Kidney epithelial cell (primary cell): ENCODE measurements around the gene EID3. TPM values are rescaled to one million over a fixed set of nuclear protein-coding genes. Genes with fewer than 3 reads are reported as not detected.
A peak's percentile ranks its signal among the peaks of the same experiment; 100 is the strongest.
"Not testable (repeated sequence)": the region's sequence is repeated elsewhere in the genome, so short reads cannot be mapped to it uniquely, and the experiment has no call there.

ENCODE experiments used
- DNase-seq: peaks from one replicate; pipeline ENCODE4 v3.0.0-alpha.2; 2010; ENCODE audit warnings: low read depth
- H3K27me3 ChIP-seq: 2 replicates; pipeline ENCODE4 v1.6.0; 2011; ENCODE audit warnings: low read length; ENCODE audit not compliant: control insufficient read depth, insufficient read depth
- H3K36me3 ChIP-seq: 2 replicates; pipeline ENCODE4 v1.5.1; 2011; ENCODE audit warnings: low read length; ENCODE audit not compliant: control insufficient read depth, insufficient read depth
- H3K4me3 ChIP-seq: 2 replicates; pipeline ENCODE4 v1.5.1; 2011; ENCODE audit warnings: low read depth, mild to moderate bottlenecking, control low read depth, low read length
- total RNA-seq: library from RNA; depleted of rRNA; stranded (reverse); fragments of >200 nt; gene quantifications from 2 replicates; pipeline ENCODE4 v1.2.3, GENCODE V29; 2015
- TF ChIP-seq, protein P1 (sequence below): IDR thresholded peaks from 2 replicates; pipeline ENCODE4 v1.5.1; 2011; ENCODE audit warnings: mild to moderate bottlenecking, moderate library complexity, low read length, control low read depth, inconsistent platforms; ENCODE audit not compliant: insufficient read depth, poor library complexity, severe bottlenecking

Gene EID3
- total RNA-seq, result 1.5 and 2.9 TPM in 2 replicates

DNA sequence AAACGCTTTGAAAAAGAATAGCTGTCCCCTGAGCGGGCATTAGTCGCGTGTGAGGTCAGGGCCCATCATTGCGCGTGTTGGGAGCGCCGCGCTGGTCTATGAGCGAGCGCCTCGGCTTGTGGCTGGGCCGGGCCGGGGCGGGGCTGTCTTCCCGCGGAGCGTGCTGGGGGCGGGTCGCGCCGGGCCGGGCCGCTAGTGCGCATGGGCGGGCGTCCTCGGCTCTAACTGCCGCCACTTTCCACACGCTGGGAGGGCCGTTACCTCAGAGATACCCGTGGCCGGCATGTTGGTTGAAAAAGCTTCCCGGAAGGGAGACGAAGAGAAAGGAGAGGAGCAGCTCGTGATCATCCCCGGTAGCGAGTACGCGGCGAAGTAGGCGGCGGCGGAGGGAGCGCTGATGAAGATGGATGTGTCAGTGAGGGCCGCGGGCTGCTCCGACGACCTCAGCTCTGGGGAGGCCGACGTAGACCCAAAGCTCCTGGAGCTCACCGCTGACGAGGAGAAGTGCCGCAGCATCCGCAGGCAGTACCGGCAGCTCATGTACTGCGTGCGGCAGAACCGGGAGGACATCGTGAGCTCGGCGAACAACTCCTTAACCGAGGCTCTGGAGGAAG, at the start of gene EID3:
Gene EID3, plus strand, starts transcription at position 202 of the 614 bp plus-strand sequence. Its CDS starts 196 bp downstream, at position 398.
- H3K4me3 ChIP-seq, result peak within 1 kb of the TSS; percentile 25
- H3K36me3 ChIP-seq, result no peaks in the 10 kb centered on the region
- TF ChIP-seq, protein P1, sequence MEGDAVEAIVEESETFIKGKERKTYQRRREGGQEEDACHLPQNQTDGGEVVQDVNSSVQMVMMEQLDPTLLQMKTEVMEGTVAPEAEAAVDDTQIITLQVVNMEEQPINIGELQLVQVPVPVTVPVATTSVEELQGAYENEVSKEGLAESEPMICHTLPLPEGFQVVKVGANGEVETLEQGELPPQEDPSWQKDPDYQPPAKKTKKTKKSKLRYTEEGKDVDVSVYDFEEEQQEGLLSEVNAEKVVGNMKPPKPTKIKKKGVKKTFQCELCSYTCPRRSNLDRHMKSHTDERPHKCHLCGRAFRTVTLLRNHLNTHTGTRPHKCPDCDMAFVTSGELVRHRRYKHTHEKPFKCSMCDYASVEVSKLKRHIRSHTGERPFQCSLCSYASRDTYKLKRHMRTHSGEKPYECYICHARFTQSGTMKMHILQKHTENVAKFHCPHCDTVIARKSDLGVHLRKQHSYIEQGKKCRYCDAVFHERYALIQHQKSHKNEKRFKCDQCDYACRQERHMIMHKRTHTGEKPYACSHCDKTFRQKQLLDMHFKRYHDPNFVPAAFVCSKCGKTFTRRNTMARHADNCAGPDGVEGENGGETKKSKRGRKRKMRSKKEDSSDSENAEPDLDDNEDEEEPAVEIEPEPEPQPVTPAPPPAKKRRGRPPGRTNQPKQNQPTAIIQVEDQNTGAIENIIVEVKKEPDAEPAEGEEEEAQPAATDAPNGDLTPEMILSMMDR, result no peak
- H3K27me3 ChIP-seq, result no peaks in the 10 kb centered on the region
- no peak for DNase-seq

DNA sequence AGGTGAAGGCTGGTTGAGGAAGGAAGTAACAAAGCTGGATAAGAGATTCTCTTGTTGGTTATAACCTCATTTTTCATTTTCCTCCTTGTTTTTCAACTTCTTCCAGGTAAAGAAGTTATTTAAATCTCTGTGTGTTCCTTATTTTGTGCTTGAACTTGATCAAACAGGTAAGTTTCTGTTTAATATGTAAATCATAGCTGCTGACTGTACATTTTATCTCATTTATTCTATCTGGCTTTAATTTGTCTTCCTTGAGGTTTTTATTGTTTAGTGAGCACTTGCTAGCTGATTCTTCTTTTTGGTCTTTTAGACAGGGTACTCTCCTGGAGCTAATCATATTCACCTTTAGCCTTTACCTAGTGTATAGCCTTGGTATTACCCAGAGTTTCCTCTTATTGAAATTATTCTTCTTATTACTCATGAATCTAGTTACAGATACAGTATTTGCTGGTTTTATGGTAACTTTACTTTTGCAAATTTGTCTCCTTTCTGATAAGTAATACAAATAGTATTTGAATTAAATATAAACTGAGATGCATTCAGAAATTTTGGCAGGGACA, 45.5 kb upstream of the EID3 start:
- no peak for DNase-seq
- H3K36me3 ChIP-seq, result no peaks in the 10 kb centered on the region
- H3K4me3 ChIP-seq, result no peak overlapping the region
- TF ChIP-seq, protein P1, result no peak
- no peaks in the 10 kb centered on the region for H3K27me3 ChIP-seq

DNA sequence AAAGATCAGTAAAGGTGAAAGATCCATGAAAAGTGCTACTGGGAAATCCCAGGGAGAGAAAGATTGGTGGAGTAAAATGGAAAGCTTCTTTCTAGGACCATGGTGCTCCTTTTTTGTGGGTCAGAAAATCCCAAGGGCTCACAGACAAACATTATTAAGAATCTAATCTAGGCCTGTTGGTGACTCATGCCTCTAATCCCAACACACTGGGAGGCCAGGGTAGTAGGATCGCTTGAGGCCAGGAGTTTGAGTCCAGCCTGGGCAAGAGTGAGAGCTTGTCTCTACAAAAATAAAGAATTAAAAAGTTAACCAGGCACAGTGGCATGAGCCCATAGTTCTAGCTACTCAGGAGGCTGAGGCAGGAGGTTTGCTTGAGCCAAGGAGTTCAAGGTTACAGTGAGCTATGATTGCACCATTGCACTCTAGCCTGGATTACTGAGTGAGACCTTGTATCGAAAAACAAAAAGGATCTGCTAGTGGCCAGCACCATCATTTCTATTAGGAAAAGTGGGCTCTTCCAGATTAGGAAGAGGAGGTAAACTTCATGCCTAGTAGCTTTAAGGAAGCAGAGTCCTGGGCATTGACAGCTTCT, 45.0 kb upstream of the EID3 start:
- Histone ChIP-seq H3K36me3 (no peaks in the 10 kb centered on the region), H3K4me3 (no peak overlapping the region), H3K27me3 (no peaks in the 10 kb centered on the region)
- TF ChIP-seq, protein P1, result no peak
- DNase-seq, result no peak

DNA sequence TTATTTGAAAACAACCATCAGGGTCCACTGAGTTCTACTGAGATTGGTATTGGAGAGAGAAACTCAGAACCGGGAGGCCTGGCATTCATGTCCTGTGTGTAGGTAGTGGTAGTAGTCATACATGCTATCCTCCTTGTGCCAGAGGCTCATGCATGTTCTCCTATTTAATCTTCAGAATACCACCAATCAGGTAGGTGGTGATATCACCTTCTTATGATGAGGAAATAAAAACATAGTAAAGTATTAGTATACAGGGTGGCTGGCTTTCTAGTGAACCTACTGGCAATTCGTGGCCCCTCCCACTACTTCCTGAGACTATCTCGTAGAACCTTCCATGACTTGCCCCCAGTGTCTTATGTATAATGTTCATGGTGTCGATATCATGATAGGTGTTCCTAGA, 40.5 kb upstream of the EID3 start:
- no peaks in the 10 kb centered on the region for H3K27me3 ChIP-seq
- DNase-seq, result no peak
- TF ChIP-seq, protein P1, result no peak
- H3K4me3 ChIP-seq, result no peak overlapping the region
- H3K36me3 ChIP-seq, result no peaks in the 10 kb centered on the region

DNA sequence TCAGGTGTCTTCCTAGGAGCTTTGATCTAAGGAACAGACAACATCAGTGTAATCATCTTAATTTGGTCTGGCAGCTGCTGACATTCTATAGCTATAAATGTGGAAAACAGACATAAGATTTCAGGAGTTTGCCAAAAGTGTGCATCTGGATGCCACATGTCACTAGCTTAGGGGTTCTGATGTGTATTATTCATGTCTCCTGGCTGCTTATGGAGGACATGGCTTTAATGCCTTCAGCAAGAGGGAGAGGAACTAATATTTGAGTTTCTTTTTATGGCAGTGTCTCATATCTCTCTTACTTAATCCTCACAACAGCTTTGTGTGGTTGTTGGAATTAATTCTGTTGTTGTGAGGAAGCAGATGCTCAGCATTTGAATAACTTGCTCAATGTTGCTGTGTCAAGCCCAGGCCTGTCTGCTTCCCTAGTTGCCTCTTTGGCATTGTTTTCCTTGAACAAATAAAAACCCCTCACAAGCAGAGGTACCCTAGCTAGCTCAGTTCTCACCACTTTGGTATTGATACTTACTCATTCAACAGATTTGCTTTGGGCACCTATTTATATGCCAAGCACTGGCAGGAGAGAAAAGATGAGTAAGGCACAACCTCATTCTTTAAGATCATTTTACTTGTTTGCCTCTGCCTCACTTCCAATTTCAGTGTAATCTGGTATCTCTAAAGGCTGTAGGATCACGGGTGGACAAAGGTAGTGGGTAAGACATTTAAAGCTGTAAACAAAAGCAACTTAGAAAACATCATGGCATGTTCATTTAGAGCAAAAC, 39.8 kb upstream of the EID3 start:
- no peak for DNase-seq
- H3K4me3 ChIP-seq, result no peak overlapping the region
- TF ChIP-seq, protein P1, result no peak
- H3K36me3 ChIP-seq, result no peaks in the 10 kb centered on the region
- H3K27me3 ChIP-seq, result no peaks in the 10 kb centered on the region

DNA sequence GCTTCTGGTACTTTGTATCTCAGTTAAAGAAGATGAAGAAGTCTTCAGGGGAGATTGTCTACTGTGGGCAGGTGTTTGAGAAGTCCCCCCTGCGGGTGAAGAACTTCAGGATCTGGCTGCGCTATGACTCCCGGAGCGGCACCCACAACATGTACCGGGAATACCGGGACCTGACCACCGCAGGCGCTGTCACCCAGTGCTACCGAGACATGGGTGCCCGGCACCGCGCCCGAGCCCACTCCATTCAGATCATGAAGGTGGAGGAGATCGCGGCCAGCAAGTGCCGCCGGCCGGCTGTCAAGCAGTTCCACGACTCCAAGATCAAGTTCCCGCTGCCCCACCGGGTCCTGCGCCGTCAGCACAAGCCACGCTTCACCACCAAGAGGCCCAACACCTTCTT, 38.1 kb upstream of the EID3 start:
- H3K4me3 ChIP-seq, H3K36me3 ChIP-seq, H3K27me3 ChIP-seq, DNase-seq: not testable (repeated sequence)
